Anterior cingulate cortex (tissue), 58 donors: ENCODE measurements around the gene RTRAF.

Experiments
- DNase-seq, 58 donors: peaks; one replicate each; lab custom pipeline; 2025; lab: John Stamatoyannopoulos, UW

RTRAF gene

DNA sequence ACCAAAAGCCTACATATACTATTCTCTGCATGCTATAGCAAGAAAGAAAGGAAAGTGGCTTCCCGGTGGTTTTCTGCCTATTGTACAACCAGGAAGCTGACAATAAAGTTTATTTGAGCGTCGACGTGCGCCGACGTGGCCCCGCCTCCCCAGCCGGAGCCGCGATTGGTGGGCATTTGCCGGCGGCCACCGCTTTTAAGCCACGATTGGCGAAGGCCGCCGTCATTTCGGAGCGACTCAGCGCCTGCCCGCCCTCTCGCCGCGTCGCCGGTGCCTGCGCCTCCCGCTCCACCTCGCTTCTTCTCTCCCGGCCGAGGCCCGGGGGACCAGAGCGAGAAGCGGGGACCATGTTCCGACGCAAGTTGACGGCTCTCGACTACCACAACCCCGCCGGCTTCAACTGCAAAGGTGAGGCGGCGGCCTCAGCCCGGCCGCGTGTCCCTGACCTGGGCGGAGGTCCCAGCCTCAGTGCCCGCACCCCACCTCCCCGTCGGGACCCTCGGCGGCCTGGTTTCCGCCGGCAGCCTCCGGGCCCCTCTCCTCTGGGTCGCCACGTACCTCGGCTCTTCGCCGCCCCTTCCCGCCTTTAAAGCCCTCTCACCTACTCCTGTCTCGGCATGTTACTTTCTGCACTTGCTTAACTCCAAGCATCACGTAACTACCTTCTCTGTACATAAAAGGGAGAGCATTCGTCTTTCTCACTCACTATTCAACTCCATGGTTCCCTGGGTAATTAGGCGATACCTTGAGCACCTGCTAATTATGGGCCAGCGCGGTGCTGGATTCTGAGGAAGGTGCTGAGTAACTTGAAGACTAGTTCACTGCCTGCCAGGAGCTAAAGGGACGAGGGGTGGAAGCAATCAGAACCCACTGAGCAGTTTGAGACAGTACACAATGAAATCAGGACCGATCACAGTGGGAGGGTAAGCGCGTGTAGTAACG, at the start of gene RTRAF:
Gene RTRAF (plus strand): TSS at position 254 of the 942 bp plus-strand sequence. CDS start 94 bp downstream, at position 348.
- DNase-seq: peak; percentile 30 to 96 (median 89)

DNA sequence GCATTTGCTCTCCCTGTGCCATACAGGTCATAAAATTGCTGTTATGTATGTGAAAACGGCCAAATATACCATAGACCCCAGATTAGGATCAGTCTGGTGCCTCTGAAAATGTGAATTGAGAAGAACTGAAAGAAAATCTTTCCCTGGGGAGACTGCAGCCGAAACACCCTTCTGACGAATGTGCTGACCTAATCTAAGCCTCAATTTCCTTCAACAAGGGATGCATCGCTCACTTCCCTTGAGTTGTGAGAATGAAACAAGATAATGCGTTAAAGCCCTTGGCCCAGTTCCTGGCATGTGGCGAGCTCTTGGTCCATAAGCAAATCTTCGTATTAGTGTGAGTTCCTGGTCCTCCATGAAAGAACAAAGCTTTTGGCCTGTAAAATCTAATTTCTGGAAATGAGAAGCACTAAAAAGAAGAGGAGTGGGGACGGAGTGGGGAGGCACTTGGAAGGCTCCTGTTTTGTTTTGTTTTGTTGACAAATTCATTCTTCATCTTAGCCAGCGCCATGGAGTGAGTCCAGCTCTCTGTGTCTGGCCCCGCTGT, 49.5 kb upstream of the RTRAF start:
- no peak for DNase-seq

DNA sequence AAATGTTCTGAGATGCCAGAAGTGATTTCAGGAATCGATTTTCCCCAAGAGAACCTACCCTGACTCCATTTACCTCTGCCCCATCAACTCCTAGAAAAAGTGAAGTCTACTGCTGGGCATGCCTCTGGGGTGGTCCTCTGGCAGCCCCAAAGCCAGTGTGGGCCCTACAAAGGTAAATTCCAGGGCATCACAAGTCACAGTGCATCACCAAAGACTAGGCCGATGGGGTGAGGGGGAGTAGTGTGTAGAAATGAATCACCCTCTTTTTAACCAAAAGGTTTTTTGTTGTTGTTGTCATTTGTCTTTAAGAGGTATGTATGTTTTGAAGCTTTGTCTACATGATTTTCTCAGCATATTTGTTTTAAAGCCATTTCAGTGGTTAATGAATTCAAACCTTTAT, 46.4 kb upstream of the RTRAF start:
- DNase-seq: no peak

DNA sequence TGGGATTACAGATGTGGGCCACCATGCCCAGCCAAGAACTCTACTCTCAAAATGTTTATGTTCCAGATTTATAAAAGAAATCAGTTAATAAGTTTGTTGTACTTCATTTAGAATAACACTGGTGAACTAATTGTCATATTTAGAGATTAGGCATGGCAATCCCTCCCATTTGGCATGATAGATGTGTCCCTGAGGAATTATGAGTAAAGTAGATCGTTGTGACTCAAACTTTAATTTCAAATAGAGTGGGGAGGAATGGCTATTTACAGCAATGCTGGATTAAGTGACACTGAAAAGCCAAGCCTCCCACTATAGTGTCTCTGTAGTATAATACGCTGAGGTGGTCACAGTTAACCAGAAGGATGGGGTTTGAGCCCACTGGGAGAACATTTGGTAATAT, 39.3 kb upstream of the RTRAF start:
- DNase-seq: no peak

DNA sequence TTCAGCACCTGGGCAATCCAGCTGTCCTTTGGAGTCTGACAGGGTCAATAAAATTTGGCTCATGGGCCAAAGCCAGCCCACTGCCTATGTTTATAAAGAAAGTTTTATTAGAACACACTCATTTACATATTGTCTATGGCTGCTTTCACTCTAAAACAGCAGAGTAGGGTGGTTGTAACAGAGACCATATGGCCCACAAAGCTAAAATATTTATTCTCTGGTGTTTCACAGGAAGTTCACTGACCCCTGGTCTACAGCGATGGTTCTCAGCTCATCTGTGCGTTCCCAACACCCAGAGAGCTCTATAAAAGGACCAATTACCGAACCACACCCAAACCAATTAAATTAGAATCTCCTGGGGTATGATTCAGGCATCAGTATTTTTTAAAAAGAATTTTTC, 37.7 kb upstream of the RTRAF start:
- DNase-seq: no peak

DNA sequence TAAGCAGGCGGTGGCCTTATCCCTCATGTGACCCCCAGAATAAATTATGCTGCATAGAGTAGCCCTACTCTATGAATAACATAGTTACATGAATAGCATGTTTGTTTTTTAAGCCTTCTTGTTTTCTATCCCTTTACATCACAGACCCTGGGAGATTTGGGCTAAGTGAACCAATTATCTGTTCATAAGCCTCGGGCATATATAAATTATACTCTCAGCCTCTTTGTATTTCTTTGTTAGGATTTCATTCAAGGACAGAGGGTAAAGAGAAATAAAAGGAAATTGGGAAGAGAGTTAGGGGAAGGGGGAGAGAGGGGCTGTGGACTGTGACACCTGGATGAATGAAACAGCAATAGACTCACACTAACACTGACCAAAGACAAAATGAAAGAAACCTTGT, 35.3 kb upstream of the RTRAF start:
- no peak for DNase-seq

DNA sequence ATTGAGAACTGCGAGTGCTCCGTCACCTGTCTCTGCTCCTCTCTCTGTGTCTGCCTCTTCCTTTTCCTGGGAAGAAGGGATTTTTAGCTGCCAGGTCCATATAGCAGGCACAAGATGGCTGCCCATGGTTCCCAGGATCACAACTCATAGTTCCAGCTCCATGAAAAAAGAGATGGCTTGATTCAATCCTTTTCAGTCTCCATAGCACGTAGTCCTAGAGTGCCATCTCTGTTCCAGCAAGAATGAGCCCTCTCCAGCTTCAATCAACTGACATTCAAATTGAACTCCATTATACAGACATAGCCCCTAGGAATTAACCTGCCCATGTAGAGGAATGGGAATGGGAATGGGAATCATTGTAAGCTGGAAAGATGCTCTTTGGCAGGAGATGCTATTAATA, 34.7 kb upstream of the RTRAF start:
- no peak for DNase-seq

DNA sequence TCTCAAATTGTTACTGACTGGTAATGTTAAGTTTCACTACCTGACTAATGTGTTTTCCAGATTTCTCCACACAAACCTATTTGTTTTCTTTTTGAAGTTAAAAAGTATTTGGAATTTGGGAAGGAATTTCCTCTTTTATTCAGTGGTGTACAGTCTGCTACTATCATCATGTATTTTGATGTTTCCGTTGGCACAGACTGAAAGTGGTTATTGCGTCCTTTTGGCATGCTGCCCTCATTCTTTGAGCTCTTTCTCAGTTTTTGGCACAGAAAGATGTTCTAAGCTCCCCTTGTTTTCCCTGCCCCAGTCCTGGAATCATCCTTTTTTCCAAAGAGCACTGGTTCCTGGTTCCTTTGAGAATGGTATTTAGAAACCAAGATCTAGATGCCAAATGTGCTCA, 31.4 kb upstream of the RTRAF start:
- no peak for DNase-seq

DNA sequence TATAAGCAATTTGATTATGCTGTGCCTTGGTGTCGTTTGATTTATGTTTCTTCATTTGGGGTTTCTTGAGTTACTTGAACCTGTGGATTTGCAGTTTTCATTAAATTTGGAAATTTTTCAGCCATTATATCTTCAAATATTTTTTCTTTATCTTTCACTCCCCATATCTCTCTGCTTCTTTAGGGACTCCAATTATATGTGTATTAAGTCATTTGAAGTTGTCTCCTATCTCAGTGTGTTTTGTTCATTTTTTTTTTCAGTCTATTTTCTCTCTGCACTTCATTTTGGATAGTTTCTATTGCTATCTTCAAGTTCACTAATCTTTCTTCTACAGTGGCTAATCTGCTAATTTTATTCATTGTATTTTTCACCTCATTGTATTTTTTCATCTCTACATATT, 29.4 kb upstream of the RTRAF start:
- DNase-seq: no peak

DNA sequence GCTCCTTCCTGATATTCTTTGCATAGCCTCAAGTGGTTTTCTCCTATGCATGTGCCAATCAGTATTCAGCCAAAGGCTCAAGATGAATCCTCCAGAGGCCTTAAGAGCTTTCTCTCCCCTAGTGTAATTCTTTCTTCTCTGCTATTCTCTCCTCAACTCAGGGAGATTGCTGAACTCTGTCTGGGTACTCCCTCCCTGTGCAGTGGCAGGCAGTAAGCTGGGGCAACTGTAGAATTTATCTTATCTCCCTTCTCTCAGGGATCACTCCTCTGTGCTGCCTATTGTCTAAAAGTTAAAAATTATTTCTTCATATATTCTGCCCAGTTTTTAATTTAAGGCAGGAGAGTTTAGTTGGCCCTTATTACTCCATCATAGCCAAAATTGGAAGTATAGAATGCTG, 28.5 kb upstream of the RTRAF start:
- DNase-seq: no peak

DNA sequence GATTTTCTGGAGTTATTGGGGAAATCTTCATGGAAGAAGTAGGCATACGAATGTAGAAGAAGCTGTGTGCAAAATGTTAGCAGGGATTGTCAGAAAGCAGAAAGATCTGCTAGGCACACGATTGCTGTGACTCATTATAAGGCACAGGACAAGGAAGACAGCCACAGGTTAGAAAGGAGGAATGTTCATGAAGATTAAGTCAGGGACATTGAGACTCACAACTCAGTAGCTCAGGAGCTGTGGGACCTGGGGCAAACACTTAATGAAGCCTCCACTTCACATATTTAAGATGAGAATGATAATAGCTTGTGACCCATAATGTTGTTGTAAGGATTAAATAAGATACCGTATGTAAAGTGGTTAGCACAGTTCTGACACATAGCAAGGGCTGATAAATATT, 26.6 kb upstream of the RTRAF start:
- no peak for DNase-seq

DNA sequence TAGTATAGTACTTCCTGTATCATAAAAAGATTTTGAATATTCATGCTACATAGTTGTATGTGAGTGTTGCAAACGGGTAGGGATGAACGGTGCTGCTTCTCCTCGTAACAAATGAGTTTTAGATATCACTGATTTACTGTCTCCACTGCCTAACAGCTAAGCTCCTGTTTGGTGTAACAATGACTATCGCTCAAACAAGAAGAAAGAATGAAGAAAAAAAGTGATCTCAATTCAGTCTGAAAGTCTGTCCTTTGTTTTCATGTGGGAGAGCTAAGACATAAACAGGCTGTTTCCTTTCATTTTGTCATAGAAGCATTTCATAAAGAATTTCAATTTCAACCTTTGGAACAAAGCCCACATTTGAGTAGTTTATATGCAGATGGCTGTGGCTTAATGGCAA, 26.1 kb upstream of the RTRAF start:
- DNase-seq: no peak

DNA sequence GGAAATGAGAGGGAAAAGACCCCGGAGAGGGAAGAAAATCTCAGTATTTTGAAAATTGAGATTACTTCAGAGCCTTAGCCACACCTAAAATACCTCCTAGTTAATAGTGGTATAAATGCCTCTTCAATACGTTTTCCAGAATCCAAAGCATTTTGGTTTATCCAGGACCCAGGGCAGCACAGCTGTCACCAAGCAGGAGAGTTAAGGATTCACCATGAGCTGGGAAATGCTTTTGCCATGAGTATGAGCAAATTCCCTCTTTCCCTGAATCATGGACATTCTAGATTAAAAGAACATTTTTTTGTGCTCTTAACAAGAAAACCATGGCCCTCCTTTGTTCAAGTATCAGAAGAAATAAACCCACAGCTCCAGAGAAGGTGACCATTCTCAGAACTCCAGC, 21.8 kb upstream of the RTRAF start:
- DNase-seq: no peak

DNA sequence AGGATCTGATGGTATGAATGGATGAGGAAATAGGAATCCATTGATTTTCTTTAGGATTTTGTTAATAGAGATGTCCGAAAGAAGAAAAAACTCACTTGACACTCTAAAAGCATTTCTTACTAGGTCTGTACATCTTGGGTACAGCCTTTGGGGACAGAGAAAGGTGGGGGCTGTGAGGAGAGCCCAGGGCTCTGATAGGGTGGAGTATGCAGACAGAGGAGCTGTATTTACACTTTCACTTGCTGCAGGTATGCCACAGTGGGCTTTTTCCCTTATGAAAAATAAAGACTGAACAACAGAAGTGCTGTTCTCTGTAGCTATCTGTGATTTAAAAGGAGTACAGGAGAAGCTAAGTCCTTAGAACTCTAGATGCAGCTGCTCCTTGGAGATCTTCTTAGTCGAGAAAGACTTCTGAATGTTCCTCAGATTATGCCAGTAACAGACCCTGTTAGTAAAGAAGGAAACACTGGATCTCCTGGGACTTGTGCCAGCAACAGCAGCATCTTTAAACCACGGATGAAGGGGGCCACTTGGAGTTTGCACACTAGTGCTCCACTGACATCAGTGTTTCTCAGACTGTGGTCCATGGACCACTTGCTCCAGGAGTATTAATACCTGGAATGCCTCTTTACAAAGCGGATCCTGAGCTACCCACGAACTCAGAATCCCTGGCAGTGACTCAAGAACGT, 19.4 kb upstream of the RTRAF start:
- DNase-seq: no peak

DNA sequence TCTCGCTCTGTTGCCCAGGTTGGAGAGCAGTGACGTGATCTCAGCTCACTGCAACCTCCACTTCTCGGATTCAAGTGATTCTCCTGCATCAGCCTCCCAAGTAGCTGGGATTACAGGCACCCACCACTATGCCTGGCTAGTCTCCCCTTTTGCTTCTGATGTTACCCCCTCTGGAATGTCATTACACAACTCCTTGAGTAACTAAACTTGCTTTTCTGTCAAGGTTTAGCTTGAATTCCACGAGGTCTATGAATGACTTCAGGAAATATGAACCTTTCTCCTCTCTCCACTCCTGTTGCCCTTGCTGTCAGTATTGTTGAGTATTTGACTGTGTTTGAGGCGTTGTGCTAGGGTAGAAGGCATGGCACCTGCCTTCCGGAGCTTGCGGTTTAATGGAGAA, 16.8 kb upstream of the RTRAF start:
- DNase-seq: no peak

DNA sequence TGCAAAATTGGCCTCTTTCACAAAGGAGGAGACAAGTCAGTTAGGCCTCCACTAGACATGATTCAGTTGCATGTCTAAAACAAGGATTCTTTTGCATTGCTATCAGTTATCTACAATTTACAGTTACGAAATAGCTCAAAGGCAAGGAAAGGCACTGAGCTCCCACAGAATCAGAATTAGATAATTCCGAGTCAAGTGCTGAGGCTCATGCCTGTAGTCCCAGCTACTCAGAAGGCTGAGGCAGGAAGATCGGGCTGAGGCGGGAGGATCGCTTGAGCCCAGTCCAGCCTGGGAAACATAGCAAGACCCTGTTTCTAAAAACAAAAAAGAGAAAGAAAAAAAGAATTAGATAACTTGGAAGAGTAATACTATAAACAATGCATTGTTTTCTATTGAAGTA, 12.3 kb upstream of the RTRAF start:
- DNase-seq: no peak

DNA sequence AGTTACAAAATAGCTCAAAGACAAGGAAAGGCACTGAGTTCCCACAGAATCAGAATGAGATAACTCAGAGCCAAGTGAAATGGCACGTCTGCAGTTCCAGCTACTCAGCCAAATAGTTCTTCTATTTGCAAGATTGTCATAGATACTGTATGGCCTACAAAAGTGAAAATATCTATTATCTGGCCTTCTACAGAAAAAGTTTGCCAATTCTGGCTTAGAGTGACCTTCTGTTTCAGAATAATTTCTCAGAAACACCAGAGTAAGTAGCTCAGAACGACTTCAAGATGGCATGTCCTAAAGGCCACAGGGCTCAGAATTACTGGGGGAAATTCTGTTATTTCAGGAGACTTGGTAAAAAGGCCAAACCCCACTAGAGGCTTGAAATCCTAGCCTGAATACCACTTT, 10.7 kb upstream of the RTRAF start:
- no peak for DNase-seq

DNA sequence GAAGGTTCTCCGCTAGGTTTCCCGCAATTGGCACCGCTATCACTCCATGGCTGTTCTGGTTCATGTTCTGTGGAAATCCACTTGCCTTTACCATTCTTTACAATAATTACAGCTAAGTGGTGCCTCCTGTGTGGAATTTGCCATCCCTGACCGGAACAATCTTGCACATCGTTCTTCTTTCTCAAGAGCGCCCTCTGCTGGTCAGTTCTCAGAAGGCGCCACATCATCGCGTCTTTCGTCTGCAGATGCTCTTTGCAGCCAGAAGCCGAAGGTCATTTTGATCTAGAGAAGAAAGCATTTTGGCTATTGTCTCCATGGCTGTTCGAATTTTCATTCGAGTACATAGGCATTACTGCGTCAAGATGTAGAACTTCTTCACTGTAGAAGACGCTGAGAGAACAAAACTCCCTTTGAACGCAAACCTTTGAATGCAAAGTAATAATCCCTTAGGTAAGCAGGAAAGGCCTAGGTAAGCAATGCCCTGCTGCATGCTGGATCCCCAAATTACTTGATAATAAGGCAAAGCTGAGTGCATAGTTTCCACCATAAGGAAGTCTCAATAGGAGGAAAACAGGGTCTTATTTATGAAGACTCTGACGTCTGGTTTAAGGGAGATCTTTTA, 10.1 kb upstream of the RTRAF start:
- DNase-seq: peak in 57 of 58 donors; percentile 7 to 88 (median 62)

DNA sequence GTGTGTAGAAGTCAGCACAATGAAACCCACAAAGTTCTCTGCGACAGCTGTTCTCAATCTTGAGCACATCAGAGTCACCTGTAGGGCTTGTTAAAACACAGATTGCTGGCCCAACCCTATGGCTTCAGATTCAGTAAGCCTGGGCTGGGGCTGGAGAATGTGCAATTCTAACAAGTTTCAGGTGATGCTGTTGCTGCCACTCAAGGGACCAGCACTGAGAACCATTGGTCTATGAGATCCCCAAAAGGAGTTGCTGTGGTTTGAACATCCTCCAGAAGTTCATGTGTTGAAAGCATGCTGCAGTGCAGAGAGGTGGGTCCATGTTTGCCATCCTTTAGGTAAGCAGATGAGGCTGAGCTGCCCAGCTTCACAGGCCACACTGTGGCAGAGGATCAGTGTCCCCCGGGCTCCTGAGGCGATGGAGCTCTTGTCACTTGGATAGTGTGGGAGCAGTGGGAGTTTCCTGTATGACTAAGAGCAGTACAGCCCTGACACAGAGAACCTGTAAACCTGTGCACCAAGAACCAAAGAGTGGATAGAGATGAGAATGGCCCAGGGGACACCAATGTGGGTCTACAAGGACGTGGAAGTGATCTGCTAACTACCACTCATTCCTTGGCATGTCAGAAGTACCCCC, 8.0 kb upstream of the RTRAF start:
- no peak for DNase-seq

DNA sequence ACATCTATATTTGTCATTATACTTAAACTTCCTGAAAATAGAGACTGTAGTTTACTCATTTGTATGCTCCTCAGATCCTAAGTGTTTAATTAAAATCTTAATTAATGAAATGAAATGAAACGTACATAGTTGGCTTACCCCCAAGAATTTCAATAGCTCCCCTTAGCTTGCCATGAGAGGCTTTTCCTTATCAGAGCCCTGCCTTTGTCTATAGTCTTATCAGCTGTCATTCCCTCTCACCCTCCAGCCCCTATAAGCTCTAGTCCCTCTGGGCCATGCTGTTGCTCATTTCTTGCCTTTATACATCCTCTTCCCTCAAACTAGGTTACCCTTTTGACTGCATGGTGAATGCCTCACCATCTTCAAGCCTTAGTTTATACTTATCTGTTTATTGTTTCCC, 1.1 kb upstream of the RTRAF start:
- no peak for DNase-seq

DNA sequence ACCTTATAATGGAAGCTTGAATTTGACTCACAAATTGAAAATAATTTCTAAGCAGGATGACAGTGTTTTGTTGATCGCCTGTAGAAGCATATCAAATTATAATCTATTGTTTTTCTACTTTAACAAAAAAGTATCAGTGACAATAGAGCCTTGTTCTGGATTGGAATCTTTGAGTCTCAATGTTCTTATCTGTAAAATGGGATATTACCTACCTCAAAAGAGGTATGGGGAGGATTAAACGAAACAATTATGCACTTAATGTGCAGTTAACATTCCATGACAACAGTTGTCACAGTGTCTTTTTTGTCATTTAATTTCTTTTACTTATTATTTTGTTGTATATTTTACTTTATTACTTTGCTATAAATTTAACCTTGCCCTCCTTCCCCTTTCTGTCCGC, 1.1 kb downstream of the RTRAF start:
- no peak for DNase-seq
